GM18526 (cell line): ENCODE measurements around the gene DOCK1.

Experiments
- POLR2A ChIP-seq: IDR thresholded peaks from 3 replicates; pipeline ENCODE4 v1.6.1; 2011; ENCODE audit not compliant: insufficient read length; ENCODE audit errors: extremely low read depth

The DOCK1 gene

DNA sequence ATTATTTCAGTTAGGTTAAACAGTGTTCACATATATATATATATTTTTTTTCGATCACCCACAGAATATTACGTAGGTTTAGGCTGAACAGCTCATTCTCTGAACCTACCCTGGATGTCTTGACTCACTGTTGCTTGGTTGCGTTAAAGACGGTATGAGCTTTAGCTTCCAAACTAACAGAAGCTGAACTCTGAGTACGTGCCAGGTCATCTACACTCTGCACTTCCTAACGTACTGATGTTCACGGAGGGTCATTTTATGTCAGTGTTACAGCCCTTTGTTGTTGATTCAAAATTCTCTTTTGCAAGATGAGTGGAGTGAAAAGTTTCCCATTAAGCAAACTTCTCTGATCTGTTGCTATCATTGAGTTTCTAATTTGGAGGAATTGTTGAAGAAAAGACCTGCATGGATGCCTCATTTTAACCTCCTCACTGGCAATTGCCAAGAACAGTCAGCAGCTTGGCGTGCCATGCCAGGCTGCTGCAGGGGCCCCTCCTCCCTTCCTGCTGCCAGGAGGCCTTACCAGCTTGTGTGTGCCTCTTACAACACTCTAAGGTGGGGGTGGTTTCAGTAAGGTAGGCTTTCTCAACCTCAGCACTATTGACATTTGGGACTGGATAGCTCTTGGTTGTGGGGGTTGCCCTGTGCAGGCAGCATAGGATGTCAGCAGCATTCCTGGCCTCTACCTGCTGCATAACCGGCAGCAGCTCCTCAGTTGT, 246.9 kb downstream of the DOCK1 start:
- no peak for TF ChIP-seq POLR2A

DNA sequence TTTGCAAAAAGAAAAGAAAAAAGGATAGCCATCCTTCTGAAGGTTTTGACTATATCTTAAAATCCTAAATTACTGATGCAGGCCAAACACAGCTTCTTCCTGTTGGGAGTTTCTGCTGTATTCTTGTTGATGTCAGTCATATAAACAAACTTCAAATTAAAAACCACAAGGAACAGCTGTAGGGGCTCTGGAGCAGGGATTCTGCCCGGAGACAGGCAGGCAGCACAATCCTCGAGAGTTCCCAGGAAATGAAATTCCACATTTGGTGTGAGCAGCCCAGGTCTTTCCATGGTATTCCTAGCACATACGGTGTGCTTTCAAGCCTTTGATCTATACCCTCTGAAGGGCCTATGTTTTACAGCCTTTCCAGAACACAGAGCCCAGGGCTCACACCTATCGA, 248.0 kb downstream of the DOCK1 start:
- TF ChIP-seq POLR2A = no peak

GRCh38 chr10:127154831-127155620, 249.8 kb downstream of the DOCK1 start:
- TF ChIP-seq POLR2A = no peak

- no peak for TF ChIP-seq POLR2A
These were observed 251.9 kb downstream of the DOCK1 start for GRCh38 chr10:127157089-127157488.

GRCh38 chr10:127157506-127158200, 252.4 kb downstream of the DOCK1 start:
- no peak for TF ChIP-seq POLR2A

GRCh38 chr10:127158662-127159061, 253.4 kb downstream of the DOCK1 start:
- no peak for TF ChIP-seq POLR2A

DNA sequence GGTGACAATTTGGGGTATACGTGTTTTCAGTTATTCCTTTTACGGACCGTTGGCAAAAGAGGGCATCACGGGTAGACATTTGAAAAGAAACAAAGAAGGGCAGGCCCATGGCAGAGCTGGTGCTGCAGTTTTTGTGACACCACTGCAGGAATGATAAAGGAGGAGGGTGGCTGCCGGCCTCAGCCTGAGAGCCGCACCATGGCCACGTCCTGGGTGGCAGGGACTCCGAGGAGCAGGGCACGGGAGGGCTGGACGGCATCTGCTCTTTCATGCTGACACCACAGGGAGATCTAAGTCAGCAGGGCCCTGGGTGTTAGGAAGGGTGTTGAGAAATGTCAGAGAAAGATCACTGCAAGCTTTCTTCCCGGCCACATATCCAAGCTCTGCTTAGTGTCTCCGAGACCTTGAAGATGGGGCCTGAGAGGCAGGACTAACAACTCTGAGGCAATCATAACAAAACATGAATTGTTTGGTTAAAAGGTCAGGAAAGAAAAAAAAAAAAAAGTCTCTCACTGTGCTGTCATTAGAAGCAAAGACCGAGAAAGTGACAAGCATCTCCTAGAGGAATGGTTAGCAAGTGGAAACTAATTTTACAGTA, 254.5 kb downstream of the DOCK1 start:
- no peak for TF ChIP-seq POLR2A

DNA sequence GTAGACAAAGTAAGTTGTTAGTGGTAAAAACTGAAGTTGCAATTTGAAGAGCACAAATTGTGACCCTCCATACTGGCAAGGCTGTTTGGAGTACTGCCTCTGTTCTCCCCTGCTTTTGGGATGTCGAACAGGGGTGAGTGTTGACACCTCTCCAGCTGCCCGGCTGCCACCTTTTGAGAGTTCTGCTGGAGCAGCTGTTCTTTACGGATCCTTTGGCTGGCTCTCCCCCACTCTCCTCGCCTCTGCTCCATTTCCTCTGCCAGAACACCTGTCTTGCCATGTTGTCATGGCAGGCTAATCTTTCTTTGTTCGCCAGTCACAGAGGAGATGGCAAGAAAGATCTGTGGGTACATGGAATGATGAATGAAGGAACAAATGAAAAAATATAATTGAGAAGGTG, 256.3 kb downstream of the DOCK1 start:
- TF ChIP-seq POLR2A = no peak

GRCh38 chr10:127162841-127163240, 257.6 kb downstream of the DOCK1 start:
- TF ChIP-seq POLR2A = no peak

DNA sequence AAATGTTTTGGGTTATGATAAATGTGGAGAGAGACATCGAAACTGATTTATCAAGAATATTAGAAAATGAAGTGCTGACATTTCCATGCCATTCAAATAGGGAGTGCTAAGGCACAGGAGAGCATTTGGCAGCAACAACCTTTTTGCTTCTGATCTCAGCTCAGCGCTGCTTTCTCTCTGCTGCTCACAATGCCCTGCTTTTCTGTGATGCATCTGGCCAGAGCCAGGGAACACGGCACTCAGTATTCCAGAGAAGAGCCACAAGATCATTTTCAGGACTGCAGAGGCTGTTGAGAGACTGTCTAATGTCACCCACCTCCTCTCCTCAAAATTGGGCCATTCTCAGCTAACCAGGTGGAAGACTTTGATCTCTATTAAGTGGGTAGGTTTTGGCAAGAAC, 263.0 kb downstream of the DOCK1 start:
- TF ChIP-seq POLR2A = no peak

- no peak for TF ChIP-seq POLR2A
These were observed 269.6 kb downstream of the DOCK1 start for GRCh38 chr10:127174866-127175265.

DNA sequence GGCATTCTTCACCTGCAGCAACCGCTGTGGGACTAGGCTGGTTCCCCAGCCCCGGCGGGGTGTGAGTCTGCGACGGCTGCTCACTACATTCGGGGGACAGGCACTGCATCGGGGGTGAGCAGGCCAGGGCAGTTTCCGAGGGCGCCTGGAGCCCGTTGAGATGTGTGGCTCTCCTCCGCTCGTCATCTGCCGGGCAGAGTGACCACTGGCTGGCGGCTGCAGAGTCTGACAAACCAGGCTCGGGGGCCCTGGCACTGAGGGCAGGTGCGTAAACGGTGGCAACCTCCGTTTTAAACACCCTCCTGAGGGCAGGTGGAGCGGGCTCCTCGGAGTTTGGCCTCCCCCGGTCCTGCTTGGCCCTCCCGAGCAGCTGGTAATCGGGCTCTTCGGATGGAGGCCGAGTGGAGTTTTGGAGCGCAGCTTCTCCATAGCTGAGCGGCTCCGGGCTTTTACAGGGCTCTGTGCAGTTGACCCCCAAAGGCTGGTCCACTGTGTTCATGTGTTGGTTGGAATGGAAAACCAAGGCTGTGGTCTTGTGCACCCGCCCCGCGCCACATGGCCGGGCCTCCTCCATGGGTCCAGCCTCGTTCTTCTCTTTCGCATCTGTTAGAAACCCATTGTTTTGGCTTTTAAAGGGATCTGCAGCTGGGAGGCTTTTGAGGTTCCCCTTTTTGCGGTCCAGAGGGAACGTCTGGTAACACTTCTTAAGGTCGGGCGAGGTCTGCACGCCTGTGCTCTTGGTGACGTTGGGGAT, 270.3 kb downstream of the DOCK1 start:
- no peak for TF ChIP-seq POLR2A

- TF ChIP-seq POLR2A = no peak
These were observed 271.4 kb downstream of the DOCK1 start for GRCh38 chr10:127176649-127177048.

DNA sequence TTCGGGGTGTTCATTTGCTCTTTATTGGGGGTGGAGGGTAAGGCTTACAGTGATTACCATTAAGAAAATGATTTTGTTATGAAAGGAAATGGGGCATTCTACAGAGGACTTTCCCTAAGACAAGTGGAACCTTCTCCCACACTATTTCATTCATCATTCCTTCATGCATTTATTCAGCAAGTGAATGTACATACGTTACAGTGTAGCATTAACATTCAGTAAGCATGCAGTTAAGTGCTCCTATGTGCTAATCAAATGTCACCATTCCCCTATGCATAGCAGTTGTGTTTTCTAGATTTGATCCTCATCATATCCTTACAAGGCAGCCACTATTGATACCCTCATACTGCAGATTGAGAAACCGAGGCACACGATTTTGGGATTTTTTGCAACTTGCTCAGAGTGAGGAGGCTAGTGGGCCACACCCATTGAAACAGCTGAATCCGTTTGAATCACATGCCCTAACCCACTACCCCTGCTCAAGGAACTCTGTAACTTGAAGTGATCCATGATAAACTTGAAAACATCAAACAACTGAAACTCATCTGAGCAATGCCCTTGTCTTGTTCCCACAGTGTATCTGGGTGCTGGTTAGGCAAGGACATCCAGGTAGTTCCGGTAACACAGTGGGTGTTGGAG, 274.5 kb downstream of the DOCK1 start:
- no peak for TF ChIP-seq POLR2A
